Measurements from ENCODE around the gene COPZ1. TPM values are rescaled to one million over a fixed set of nuclear protein-coding genes. Genes with fewer than 3 reads are reported as not detected.
"Not testable (repeated sequence)": the region's sequence is repeated elsewhere in the genome, so short reads cannot be mapped to it uniquely, and the experiment has no call there.

COPZ1 gene
- total RNA-seq, 1 donor from 2014 or later, result 101 TPM

DNA sequence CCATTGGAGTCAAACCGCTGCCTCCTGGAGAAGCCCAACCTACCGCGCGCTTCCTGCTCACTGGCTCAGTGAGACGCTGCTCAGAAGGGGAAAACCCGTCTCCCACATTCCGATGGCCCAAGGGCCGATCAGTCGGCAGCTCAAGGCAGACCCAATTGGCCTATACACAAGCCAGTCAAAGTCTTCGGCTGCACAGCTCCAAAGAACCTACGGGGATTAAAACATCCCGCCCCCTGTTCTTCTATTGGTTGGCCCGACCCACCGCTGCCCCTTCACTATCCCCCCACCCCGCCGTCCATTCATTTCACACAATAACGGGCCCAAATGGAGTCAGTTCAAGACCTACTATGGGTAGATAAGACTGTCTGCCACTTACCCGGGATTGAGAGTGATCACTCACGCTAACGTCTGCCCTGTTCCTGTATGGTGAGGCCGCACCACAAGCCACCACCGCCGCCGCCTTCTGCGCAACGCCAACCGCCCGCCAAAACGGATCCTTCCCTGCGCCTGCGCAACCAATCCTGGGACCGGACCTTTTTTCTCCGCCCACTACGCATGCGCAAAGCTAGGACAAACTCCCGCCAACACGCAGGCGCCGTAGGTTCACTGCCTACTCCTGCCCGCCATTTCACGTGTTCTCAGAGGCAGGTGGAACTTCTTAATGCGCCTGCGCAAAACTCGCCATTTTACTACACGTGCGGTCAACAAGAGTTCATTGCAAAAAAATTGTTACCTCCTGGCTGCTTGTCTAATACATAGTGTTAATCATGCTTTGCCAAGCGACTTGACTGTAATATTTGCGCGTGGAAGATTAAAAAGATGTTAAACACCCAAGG is 45.1 kb upstream of the COPZ1 start, which contains the start of gene CBX5:
TSS of gene CBX5 (minus strand) at position 491 of the 836 bp plus-strand sequence. CDS start 22,472 bp downstream, outside the sequence.
- TF ChIP-seq, protein P1, sequence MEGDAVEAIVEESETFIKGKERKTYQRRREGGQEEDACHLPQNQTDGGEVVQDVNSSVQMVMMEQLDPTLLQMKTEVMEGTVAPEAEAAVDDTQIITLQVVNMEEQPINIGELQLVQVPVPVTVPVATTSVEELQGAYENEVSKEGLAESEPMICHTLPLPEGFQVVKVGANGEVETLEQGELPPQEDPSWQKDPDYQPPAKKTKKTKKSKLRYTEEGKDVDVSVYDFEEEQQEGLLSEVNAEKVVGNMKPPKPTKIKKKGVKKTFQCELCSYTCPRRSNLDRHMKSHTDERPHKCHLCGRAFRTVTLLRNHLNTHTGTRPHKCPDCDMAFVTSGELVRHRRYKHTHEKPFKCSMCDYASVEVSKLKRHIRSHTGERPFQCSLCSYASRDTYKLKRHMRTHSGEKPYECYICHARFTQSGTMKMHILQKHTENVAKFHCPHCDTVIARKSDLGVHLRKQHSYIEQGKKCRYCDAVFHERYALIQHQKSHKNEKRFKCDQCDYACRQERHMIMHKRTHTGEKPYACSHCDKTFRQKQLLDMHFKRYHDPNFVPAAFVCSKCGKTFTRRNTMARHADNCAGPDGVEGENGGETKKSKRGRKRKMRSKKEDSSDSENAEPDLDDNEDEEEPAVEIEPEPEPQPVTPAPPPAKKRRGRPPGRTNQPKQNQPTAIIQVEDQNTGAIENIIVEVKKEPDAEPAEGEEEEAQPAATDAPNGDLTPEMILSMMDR (IDR thresholded peaks at IDR 0.05), result no peak
- peak; percentile 100 for DNase-seq (ENCODE audit: low spot score)
- no peak within 1 kb of the TSS for H3K27ac Mint-ChIP-seq (ENCODE audit: unreplicated experiment)
- no peaks in the 10 kb centered on the region for H3K9me3 Mint-ChIP-seq (ENCODE audit: low read depth)
- no peak within 1 kb of the TSS for H3K4me3 Mint-ChIP-seq (ENCODE audit: unreplicated experiment)
- peaks cover 47% of the 10 kb centered on the region for H3K4me1 Mint-ChIP-seq (ENCODE audit: low read depth)
- H3K36me3 Mint-ChIP-seq (ENCODE audit: low read depth), result peaks cover 34% of the 10 kb centered on the region
- H3K27me3 Mint-ChIP-seq (ENCODE audit: low read depth), result no peaks in the 10 kb centered on the region

DNA sequence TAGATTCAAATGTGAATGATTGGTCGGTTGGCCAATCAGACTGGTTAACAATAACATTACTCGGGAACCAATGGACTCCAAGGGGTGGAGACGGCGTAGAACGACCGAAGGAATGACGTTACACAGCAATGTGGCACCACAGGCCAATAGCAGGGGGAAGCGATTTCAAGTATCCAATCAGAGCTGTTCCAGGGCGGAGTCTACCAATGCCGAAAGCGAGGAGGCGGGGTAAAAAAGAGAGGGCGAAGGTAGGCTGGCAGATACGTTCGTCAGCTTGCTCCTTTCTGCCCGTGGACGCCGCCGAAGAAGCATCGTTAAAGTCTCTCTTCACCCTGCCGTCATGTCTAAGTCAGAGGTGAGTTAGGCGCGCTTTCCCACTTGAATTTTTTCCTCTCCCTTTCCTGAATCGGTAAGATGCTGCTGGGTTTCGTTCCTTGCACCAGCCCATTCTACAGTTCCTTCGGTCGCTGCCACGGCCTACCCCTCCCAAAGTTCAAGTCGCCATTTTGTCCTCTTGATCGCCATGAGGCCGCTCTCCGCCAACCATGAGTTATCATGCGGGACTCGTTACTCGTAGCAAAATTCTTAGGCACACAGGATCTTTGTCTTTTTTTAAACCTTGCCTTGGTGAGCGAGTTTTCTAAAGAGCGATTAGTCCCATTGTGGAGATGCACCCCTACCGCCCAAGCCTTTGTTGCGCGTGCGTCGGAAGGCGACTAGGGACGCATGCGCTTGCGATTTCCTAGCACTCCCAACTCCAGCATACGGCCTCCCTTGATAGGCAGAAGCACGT is 44.3 kb upstream of the COPZ1 start, which contains the start of gene HNRNPA1:
TSS of gene HNRNPA1 (plus strand) at position 259 of the 793 bp plus-strand sequence. CDS start at position 341, 82 bp downstream.
- H3K36me3 Mint-ChIP-seq (ENCODE audit: low read depth), result peaks cover 38% of the 10 kb centered on the region
- DNase-seq (ENCODE audit: low spot score), result no peak
- H3K4me1 Mint-ChIP-seq (ENCODE audit: low read depth), result peaks cover 53% of the 10 kb centered on the region
- H3K27me3 Mint-ChIP-seq (ENCODE audit: low read depth), result no peaks in the 10 kb centered on the region
- H3K9me3 Mint-ChIP-seq (ENCODE audit: low read depth), result no peaks in the 10 kb centered on the region
- TF ChIP-seq, protein P1 (IDR thresholded peaks at IDR 0.05), result no peak
- no peak within 1 kb of the TSS for H3K4me3 Mint-ChIP-seq (ENCODE audit: unreplicated experiment)
- no peak within 1 kb of the TSS for H3K27ac Mint-ChIP-seq (ENCODE audit: unreplicated experiment)

DNA sequence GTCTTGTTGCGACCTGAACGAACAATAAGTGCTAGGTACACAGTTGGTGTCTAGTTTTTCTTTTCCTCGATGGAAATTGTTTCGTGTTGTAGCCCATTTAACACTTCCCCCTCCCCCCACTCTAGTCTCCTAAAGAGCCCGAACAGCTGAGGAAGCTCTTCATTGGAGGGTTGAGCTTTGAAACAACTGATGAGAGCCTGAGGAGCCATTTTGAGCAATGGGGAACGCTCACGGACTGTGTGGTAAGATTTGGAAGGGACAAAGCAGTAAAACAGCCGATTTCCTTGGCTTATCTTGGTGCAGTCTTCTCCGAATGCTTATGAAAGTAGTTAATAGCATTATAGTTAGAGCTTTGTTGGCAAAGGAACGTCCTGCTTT is 43.7 kb upstream of the COPZ1 start:
- H3K27ac Mint-ChIP-seq (ENCODE audit: unreplicated experiment); H3K4me3 Mint-ChIP-seq (ENCODE audit: unreplicated experiment); H3K27me3 Mint-ChIP-seq (ENCODE audit: low read depth); H3K9me3 Mint-ChIP-seq (ENCODE audit: low read depth); DNase-seq (ENCODE audit: low spot score): not testable (repeated sequence)
- H3K36me3 Mint-ChIP-seq (ENCODE audit: low read depth), result peaks cover 43% of the 10 kb centered on the region
- H3K4me1 Mint-ChIP-seq (ENCODE audit: low read depth), result peaks cover 54% of the 10 kb centered on the region

DNA sequence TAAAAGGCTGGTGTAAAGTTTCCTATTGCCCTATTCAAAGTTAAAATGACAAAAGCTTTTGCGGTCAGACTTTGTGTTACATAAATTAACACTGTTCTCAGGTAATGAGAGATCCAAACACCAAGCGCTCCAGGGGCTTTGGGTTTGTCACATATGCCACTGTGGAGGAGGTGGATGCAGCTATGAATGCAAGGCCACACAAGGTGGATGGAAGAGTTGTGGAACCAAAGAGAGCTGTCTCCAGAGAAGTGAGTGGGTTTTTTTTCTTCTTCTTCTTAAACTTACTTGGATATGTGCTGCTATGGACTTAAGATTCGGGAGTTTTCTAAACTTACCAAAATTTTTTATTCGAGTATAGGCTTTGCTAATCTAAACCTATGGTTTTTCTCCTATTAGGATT is 43.2 kb upstream of the COPZ1 start:
- H3K27me3 Mint-ChIP-seq (ENCODE audit: low read depth); DNase-seq (ENCODE audit: low spot score); H3K9me3 Mint-ChIP-seq (ENCODE audit: low read depth); H3K4me3 Mint-ChIP-seq (ENCODE audit: unreplicated experiment); H3K27ac Mint-ChIP-seq (ENCODE audit: unreplicated experiment): not testable (repeated sequence)
- Mint-ChIP-seq H3K36me3 (ENCODE audit: low read depth) (peaks cover 47% of the 10 kb centered on the region), H3K4me1 (ENCODE audit: low read depth) (peaks cover 54% of the 10 kb centered on the region)

DNA sequence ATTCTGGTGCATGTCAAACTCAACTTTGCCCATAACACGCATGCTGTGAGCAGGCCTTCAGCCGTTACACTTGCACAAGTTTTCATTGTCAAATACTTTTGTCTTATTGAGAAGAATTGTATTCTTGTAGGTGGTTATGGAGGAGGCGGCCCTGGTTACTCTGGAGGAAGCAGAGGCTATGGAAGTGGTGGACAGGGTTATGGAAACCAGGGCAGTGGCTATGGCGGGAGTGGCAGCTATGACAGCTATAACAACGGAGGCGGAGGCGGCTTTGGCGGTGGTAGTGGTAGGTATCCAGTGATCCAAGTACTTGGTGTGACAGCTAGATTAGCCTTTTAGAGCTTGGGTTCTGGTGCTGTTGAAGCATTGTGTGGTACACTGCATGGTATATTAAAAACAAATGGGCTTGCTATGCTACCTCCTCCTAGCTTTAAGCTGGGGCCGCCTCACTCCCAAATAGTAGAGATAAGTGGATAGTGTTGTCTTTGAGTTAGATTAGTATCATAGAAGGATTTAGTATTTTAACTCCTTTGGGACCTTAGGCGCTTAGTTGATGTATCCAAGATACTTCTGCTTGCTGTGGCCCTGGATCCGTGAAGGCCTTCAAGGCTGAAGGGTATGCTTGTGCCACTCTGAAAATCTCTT is 41.9 kb upstream of the COPZ1 start:
- Mint-ChIP-seq H3K36me3 (ENCODE audit: low read depth) (peaks cover 54% of the 10 kb centered on the region), H3K27ac (ENCODE audit: unreplicated experiment) (no peak overlapping the region), H3K9me3 (ENCODE audit: low read depth) (no peaks in the 10 kb centered on the region), H3K4me3 (ENCODE audit: unreplicated experiment) (no peak overlapping the region), H3K4me1 (ENCODE audit: low read depth) (peaks cover 52% of the 10 kb centered on the region), H3K27me3 (ENCODE audit: low read depth) (no peaks in the 10 kb centered on the region)
- TF ChIP-seq, protein P1 (IDR thresholded peaks at IDR 0.05), result no peak
- DNase-seq (ENCODE audit: low spot score), result no peak

DNA sequence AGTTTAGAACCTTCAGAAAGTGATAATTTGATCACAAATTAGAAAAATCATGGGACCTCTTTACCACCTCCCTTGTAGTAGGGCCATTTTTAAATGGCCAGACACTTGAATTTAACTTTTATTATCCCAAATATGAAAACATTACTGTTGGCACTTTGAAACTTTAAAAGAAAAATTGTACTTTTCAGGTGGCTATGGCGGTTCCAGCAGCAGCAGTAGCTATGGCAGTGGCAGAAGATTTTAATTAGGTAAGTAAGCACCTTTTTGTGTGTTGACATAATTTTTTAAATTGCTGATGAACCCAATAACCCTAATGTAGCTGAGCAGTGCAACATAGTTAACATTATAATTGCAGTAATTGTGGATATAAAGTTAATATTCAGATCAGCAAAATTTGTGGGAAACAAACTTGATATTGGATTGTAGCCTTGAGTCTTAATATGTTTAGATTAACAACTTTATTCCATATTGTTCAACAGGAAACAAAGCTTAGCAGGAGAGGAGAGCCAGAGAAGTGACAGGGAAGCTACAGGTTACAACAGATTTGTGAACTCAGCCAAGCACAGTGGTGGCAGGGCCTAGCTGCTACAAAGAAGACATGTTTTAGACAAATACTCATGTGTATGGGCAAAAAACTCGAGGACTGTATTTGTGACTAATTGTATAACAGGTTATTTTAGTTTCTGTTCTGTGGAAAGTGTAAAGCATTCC is 40.7 kb upstream of the COPZ1 start:
- not testable (repeated sequence) for H3K9me3 Mint-ChIP-seq (ENCODE audit: low read depth); DNase-seq (ENCODE audit: low spot score); H3K27me3 Mint-ChIP-seq (ENCODE audit: low read depth); H3K27ac Mint-ChIP-seq (ENCODE audit: unreplicated experiment); H3K4me3 Mint-ChIP-seq (ENCODE audit: unreplicated experiment)
- H3K4me1 Mint-ChIP-seq (ENCODE audit: low read depth), result peaks cover 52% of the 10 kb centered on the region
- H3K36me3 Mint-ChIP-seq (ENCODE audit: low read depth), result peaks cover 54% of the 10 kb centered on the region
